ENCODE data around the gene PPM1E. TPM values are rescaled to one million over a fixed set of nuclear protein-coding genes. Genes with fewer than 3 reads are reported as not detected.

PPM1E gene
- total and polyA plus RNA-seq, 2 of the 8 experiments (the other 6 are each of a cell fraction or from before 2014, with no cell fraction given) = 5.0 to 10.4 TPM

DNA sequence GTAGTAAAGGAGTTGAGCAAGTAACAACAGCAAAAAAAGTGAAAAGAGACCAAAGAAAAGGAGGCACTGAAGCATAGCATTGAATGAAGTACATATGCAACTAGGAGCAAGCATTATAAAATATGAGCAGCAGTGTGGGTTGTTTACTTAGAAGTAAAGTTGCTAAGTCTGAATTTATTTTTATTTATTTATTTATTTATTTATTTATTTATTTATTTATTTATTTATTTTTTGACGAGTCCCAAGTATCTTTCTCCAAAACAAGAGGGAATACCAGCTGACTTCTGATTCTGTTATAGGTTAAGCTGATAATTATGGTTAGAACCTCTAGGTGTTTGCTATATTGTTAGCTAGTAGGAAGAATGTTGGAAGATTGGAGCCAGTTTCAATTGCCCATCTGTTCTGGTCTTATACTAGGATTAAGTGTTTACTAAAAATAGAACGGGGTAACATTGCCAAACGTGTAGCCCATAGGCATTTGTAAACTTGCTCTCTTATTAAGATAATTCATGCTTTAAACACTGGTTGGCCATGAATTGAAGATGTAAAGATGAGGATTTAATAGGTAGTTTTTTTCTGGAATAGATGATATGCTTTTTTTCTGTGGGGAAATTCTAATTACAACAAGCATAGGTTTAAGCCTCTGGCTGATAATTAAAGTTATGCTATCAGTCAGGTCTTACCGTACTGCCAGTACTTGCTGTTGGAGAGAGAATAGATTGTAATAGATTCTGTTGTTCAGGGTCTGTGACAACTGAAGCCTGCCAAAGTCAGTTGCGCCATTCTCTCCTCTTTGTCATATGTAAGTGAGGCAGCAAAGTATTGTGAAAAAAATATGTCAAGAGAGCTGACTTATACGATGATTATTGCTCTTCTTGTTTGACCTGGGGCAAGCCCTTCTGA, 66.7 kb downstream of the PPM1E start (continued):
- no peak for TF ChIP-seq TCF12 (IDR thresholded peaks at IDR 0.05; ENCODE audit: low read depth, low read length)
- TF ChIP-seq SAP30 (IDR thresholded peaks at IDR 0.05; ENCODE audit: insufficient read depth, insufficient replicate concordance, low read length) = no peak
- TF ChIP-seq TBP (IDR thresholded peaks at IDR 0.05; ENCODE audit: low read depth, low read length) = no peak
- no peak for TF ChIP-seq CTCF (IDR thresholded peaks at IDR 0.05; ENCODE audit: control extremely low read depth in 1 of 3, insufficient read depth in 1 of 3, low read depth in 1 of 3, low read length in 3 of 3)

All from H1 (cell line).